ENCODE results near the gene MUC20. TPM values are rescaled to one million over a fixed set of nuclear protein-coding genes. Genes with fewer than 3 reads are reported as not detected.
"Not testable (repeated sequence)": the region's sequence is repeated elsewhere in the genome, so short reads cannot be mapped to it uniquely, and the experiment has no call there.

The MUC20 gene
- total RNA-seq, 1 experiment from 2014 or later: not detected

- not testable (repeated sequence) for H2BK20ac ChIP-seq (ENCODE audit: low read depth, low read length, poor library complexity, severe bottlenecking); H2BK12ac ChIP-seq (ENCODE audit: insufficient read length, low read depth, low read length); H3K4me2 ChIP-seq (ENCODE audit: insufficient read depth, insufficient read length, low read length); H4K8ac ChIP-seq (replicated peaks; ENCODE audit: insufficient read length, low read depth, low read length); DNase-seq; H3K4ac ChIP-seq (ENCODE audit: low read depth, low read length); H2AFZ ChIP-seq (ENCODE audit: low read length); H3K14ac ChIP-seq (ENCODE audit: insufficient read depth, low read length); H3K36me3 Mint-ChIP-seq (ENCODE audit: insufficient read depth in 1 of 3, low read depth in 3 of 3); H3K18ac ChIP-seq (ENCODE audit: insufficient read length, low read depth, low read length); H3K9me3 ChIP-seq (ENCODE audit: control insufficient read depth, low read depth, low read length); H2BK15ac ChIP-seq (ENCODE audit: low read depth, low read length); H3K4me3 Mint-ChIP-seq; H2AK5ac ChIP-seq (ENCODE audit: insufficient read length, low read length); H3K9ac ChIP-seq (ENCODE audit: extremely low read depth, insufficient read length, low read length); H3K23me2 ChIP-seq (ENCODE audit: insufficient read length, low read depth, low read length, poor library complexity, severe bottlenecking); H3K23ac ChIP-seq (ENCODE audit: insufficient read length, low read depth, low read length); H3K79me1 ChIP-seq (ENCODE audit: insufficient read depth, low read depth, low read length, poor library complexity, severe bottlenecking); H3K27ac Mint-ChIP-seq; H3T11ph ChIP-seq (ENCODE audit: low read length); H3K4me1 ChIP-seq (ENCODE audit: insufficient read depth, low read length); H3K9me3 Mint-ChIP-seq; H3K79me2 ChIP-seq (ENCODE audit: insufficient read depth, low read length); H2BK120ac ChIP-seq (ENCODE audit: low read depth, low read length, poor library complexity, severe bottlenecking); H3K56ac ChIP-seq (ENCODE audit: insufficient read length, low read depth, low read length); H4K5ac ChIP-seq (ENCODE audit: insufficient read length, low read depth, low read length); H3K27me3 ChIP-seq (ENCODE audit: insufficient read depth, low read length); H2BK5ac ChIP-seq (ENCODE audit: insufficient read length, low read length); H4K91ac ChIP-seq (ENCODE audit: insufficient read length, low read depth, low read length); H4K20me1 ChIP-seq (ENCODE audit: control insufficient read depth, insufficient read depth, insufficient read length); H3K27ac ChIP-seq (ENCODE audit: insufficient read length, low read depth, low read length)
- no CpG with 5 or more reads among the region's 21 CpGs for WGBS (ENCODE audit: extremely low coverage, insufficient read length, low lambda C conversion rate)
- H3K4me1 Mint-ChIP-seq: peaks cover 31 to 33% of the 10 kb centered on the region in 2 experiments
- peaks cover 19% of the 10 kb centered on the region for H3K27me3 Mint-ChIP-seq (ENCODE audit: low read depth)
Observed at GRCh38 chr3:195722139-195722995, 1.6 kb downstream of the MUC20 start.

DNA sequence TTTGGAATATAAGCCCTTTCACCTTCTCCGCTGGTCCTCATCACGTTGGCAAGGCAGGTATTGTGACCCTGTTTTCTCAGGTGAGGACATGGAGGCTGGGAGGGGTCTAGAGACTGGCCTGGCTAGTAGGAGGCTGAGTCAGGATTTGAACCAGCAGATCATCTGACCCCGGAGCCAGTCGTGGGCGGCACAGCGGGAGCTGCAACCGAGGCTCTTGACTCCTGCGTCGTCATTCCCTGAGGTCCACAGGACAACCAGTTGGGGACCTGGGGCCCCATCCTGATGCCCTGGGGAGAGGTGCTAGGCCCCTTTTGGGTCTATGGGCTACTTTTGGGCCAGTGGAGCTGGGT lies 2.2 kb downstream of the MUC20 start:
- WGBS (ENCODE audit: extremely low coverage, insufficient read length, low lambda C conversion rate): no CpG with 5 or more reads among the region's 9 CpGs
- not testable (repeated sequence) for H2BK20ac ChIP-seq (ENCODE audit: low read depth, low read length, poor library complexity, severe bottlenecking)

More for the DNA sequence above, 2.2 kb downstream of the MUC20 start:
- not testable (repeated sequence) for H3K4me1 ChIP-seq (ENCODE audit: insufficient read depth, low read length); H3K9ac ChIP-seq (ENCODE audit: extremely low read depth, insufficient read length, low read length); H4K8ac ChIP-seq (replicated peaks; ENCODE audit: insufficient read length, low read depth, low read length); H3K14ac ChIP-seq (ENCODE audit: insufficient read depth, low read length); H2AFZ ChIP-seq (ENCODE audit: low read length); H2BK15ac ChIP-seq (ENCODE audit: low read depth, low read length); H3K23ac ChIP-seq (ENCODE audit: insufficient read length, low read depth, low read length); H3K4me3 Mint-ChIP-seq; H3K56ac ChIP-seq (ENCODE audit: insufficient read length, low read depth, low read length); H3K79me2 ChIP-seq (ENCODE audit: insufficient read depth, low read length); H2AK5ac ChIP-seq (ENCODE audit: insufficient read length, low read length); H3K18ac ChIP-seq (ENCODE audit: insufficient read length, low read depth, low read length); H3K9me3 Mint-ChIP-seq; H3K79me1 ChIP-seq (ENCODE audit: insufficient read depth, low read depth, low read length, poor library complexity, severe bottlenecking); H3K27ac Mint-ChIP-seq; H3K9me3 ChIP-seq (ENCODE audit: control insufficient read depth, low read depth, low read length); H3K23me2 ChIP-seq (ENCODE audit: insufficient read length, low read depth, low read length, poor library complexity, severe bottlenecking); H3K4ac ChIP-seq (ENCODE audit: low read depth, low read length); H2BK5ac ChIP-seq (ENCODE audit: insufficient read length, low read length); H4K5ac ChIP-seq (ENCODE audit: insufficient read length, low read depth, low read length); H2BK120ac ChIP-seq (ENCODE audit: low read depth, low read length, poor library complexity, severe bottlenecking); H3K27me3 ChIP-seq (ENCODE audit: insufficient read depth, low read length); DNase-seq; H4K20me1 ChIP-seq (ENCODE audit: control insufficient read depth, insufficient read depth, insufficient read length); H2BK12ac ChIP-seq (ENCODE audit: insufficient read length, low read depth, low read length); H3K27ac ChIP-seq (ENCODE audit: insufficient read length, low read depth, low read length); H3K36me3 Mint-ChIP-seq (ENCODE audit: insufficient read depth in 1 of 3, low read depth in 3 of 3); H4K91ac ChIP-seq (ENCODE audit: insufficient read length, low read depth, low read length); H3T11ph ChIP-seq (ENCODE audit: low read length); H3K4me2 ChIP-seq (ENCODE audit: insufficient read depth, insufficient read length, low read length)
- H3K4me1 Mint-ChIP-seq: peaks cover 25 to 27% of the 10 kb centered on the region in 2 experiments
- H3K27me3 Mint-ChIP-seq (ENCODE audit: low read depth): peaks cover 14% of the 10 kb centered on the region

All from H9 (cell line).